Measurements from ENCODE around the gene NBPF1.
"Not testable (repeated sequence)": the region's sequence is repeated elsewhere in the genome, so short reads cannot be mapped to it uniquely, and the experiment has no call there.

NBPF1 gene

DNA sequence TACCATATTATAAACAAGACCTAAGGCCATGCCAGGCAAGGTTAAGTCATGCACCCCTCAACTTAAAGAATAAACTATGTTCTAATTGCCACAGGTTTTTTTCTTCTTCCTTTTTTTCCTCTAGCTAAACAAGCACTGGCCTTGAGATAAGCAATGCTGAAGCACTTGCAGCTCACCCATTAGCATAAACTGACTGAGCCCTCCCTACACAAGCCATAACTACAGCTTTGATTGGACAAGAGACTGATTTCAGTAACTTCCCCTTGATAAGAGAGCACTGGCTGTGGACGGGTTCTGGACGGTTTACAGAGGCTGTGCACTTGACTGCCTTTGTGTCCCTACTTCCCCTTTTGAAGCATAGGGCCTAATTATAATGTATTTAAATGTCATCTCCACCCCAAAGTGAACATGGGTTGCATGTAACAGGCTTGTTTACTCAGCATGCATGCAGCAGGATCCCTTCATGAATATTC, 72.9 kb downstream of the NBPF1 start:
- not testable (repeated sequence) for H3K4me2 ChIP-seq (ENCODE audit: low read length); H3K9me3 ChIP-seq (replicated peaks; ENCODE audit: low read length); H3K27me3 ChIP-seq (ENCODE audit: control insufficient read depth, insufficient read depth, low read length); H3K9ac ChIP-seq (ENCODE audit: low read depth, low read length); H3K36me3 ChIP-seq (ENCODE audit: insufficient read depth, low read length); H3K4me1 ChIP-seq (ENCODE audit: control insufficient read depth, insufficient read depth, low read length); H3K4me3 ChIP-seq (ENCODE audit: low read length)

DNA sequence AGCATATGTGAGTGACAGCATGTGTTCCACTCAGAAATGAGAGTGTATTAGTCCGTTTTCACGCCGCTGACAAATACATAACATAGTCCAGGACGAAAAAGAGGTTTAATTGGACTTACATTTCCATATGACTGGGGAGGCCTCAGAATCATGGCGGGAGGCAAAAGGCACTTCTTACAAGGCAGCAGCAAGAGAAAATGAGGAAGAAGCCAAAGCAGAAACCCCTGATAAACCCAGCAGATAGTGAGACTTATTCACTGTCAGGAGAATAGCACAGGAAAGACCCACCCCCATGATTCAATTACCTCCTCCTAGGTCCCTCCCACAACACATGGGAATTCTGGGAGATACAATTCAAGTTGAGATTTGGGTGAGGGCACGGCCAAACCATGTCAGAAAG, 75.8 kb downstream of the NBPF1 start:
- H3K4me3 ChIP-seq (ENCODE audit: low read length); H3K4me1 ChIP-seq (ENCODE audit: control insufficient read depth, insufficient read depth, low read length); H3K4me2 ChIP-seq (ENCODE audit: low read length); H3K9me3 ChIP-seq (replicated peaks; ENCODE audit: low read length); H3K27me3 ChIP-seq (ENCODE audit: control insufficient read depth, insufficient read depth, low read length); H3K9ac ChIP-seq (ENCODE audit: low read depth, low read length); H3K36me3 ChIP-seq (ENCODE audit: insufficient read depth, low read length): not testable (repeated sequence)

DNA sequence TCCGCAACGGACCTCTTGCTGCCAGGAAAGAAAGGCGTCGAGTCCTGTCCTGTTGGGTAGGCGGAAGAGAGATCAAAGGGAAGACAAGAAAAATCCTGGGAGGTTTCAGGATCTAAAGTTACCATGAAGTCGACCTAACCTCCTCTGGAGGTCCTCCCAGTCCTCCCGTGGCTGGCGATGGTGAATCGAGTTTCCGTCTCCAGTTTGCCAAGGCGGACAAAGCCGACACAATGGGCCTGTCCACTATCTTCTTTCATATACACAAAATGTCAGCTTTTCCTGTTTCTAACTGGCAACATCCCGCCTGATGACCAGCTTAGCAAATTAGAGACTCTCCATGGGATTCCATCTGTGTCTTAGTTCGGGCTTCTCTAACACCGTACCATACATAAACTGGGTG, 76.6 kb downstream of the NBPF1 start:
- H3K9me3 ChIP-seq (replicated peaks; ENCODE audit: low read length); H3K36me3 ChIP-seq (ENCODE audit: insufficient read depth, low read length); H3K4me3 ChIP-seq (ENCODE audit: low read length); H3K4me2 ChIP-seq (ENCODE audit: low read length); H3K4me1 ChIP-seq (ENCODE audit: control insufficient read depth, insufficient read depth, low read length); H3K9ac ChIP-seq (ENCODE audit: low read depth, low read length): not testable (repeated sequence)
- H3K27me3 ChIP-seq (ENCODE audit: control insufficient read depth, insufficient read depth, low read length): peaks cover 12% of the 10 kb centered on the region

DNA sequence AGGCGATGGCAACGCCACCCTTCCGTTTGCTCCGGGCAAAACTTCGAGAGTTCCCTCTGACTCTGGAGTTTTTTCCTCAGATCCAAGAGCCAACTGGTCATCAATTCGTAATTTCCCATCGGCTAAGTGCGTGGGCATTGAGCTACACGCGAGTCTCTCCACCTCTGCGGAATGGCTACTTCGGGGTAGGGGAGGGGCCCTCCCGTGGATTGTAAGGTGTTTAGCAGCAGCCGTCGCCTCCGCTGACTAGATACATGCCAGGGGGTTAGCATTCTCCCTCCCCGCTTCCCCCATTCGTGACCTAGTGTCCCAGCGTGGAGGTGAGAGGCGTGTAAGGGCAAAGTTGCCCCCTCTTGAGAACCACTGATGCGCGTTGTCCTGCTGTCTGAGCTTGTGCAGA, 77.5 kb downstream of the NBPF1 start:
- not testable (repeated sequence) for H3K4me1 ChIP-seq (ENCODE audit: control insufficient read depth, insufficient read depth, low read length); H3K9me3 ChIP-seq (replicated peaks; ENCODE audit: low read length); H3K4me3 ChIP-seq (ENCODE audit: low read length); H3K4me2 ChIP-seq (ENCODE audit: low read length); H3K36me3 ChIP-seq (ENCODE audit: insufficient read depth, low read length); H3K9ac ChIP-seq (ENCODE audit: low read depth, low read length)
- H3K27me3 ChIP-seq (ENCODE audit: control insufficient read depth, insufficient read depth, low read length): peaks cover 13% of the 10 kb centered on the region

GRCh38 chr1:16535487-16535886, 77.9 kb downstream of the NBPF1 start:
- H3K9me3 ChIP-seq (replicated peaks; ENCODE audit: low read length); H3K4me3 ChIP-seq (ENCODE audit: low read length); H3K36me3 ChIP-seq (ENCODE audit: insufficient read depth, low read length); H3K9ac ChIP-seq (ENCODE audit: low read depth, low read length); H3K4me1 ChIP-seq (ENCODE audit: control insufficient read depth, insufficient read depth, low read length); H3K4me2 ChIP-seq (ENCODE audit: low read length): not testable (repeated sequence)
- peaks cover 13% of the 10 kb centered on the region for H3K27me3 ChIP-seq (ENCODE audit: control insufficient read depth, insufficient read depth, low read length)

GRCh38 chr1:16534829-16535456, 78.4 kb downstream of the NBPF1 start:
- Histone ChIP-seq H3K27me3 (ENCODE audit: control insufficient read depth, insufficient read depth, low read length) (peaks cover 11% of the 10 kb centered on the region), H3K4me2 (ENCODE audit: low read length) (peak overlapping the region; percentile 42)
- not testable (repeated sequence) for H3K36me3 ChIP-seq (ENCODE audit: insufficient read depth, low read length); H3K4me3 ChIP-seq (ENCODE audit: low read length); H3K9me3 ChIP-seq (replicated peaks; ENCODE audit: low read length); H3K9ac ChIP-seq (ENCODE audit: low read depth, low read length); H3K4me1 ChIP-seq (ENCODE audit: control insufficient read depth, insufficient read depth, low read length)

DNA sequence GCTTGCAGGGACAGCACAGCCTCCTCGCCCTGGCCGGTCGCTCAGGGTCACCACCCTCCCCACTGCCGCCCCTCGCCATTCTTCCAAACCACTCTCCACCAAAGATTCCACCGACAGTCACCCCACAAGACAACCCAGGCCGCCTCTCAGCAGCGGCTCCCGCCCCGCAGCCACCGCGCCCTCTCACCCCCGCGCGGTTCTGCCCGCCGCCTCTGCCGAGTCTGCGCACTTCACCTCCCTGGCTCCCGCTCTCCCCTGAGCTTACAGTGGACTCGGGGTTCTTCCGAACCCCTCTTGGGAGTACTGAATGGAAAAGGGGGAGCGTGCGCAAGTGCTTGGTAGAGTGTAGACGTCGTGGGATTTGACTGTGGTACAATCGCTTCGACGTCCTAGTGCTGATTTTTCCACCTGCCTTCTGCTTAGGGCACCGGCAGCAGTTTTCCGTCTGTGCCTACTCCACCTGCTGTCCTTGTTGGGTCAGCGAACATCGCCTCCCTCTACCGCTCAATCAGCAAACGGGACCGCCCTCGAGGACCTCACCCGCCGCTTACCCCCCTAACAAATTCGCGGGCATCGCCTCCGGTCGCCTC, 79.0 kb downstream of the NBPF1 start:
- peaks cover 11% of the 10 kb centered on the region for H3K27me3 ChIP-seq (ENCODE audit: control insufficient read depth, insufficient read depth, low read length)
- not testable (repeated sequence) for H3K9ac ChIP-seq (ENCODE audit: low read depth, low read length); H3K4me1 ChIP-seq (ENCODE audit: control insufficient read depth, insufficient read depth, low read length); H3K36me3 ChIP-seq (ENCODE audit: insufficient read depth, low read length); H3K4me3 ChIP-seq (ENCODE audit: low read length); H3K9me3 ChIP-seq (replicated peaks; ENCODE audit: low read length); H3K4me2 ChIP-seq (ENCODE audit: low read length)

DNA sequence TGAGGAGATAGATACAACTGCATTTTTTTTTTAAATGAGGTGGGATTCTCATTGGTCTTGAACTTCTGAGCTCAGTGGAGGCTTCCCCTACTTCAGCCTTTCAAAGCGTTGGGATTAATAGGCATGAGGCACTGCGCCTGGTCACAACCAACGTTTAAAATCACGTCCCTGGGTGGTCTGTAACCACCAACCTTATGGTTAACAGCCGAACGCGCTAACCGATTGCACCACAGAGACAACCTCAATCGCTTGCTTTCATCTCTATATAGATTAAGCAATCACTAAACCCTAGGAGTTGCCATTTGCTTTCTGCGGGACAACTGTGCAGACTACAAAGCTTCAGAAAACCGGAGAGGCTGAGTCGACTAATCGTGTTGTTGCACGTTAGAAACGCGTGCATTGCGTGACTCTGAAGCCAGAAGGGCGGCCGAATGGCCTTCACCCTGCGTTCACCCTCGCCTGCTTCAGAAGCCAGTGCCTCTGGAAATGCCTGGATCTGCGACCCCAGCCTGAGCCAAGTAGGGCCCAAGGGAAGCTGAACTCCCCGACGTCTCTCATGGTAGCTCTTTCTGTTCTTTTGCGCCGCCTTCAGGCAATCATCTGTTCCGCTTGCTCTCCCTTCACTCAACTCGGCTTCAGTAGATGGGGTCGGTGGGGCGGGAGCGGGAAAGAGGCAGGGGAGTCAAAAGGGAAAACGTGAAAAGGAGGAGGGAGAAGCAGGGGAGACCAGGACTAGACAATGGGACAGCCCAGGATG, 81.0 kb downstream of the NBPF1 start:
- H3K4me1 ChIP-seq (ENCODE audit: control insufficient read depth, insufficient read depth, low read length); H3K4me3 ChIP-seq (ENCODE audit: low read length); H3K36me3 ChIP-seq (ENCODE audit: insufficient read depth, low read length); H3K9me3 ChIP-seq (replicated peaks; ENCODE audit: low read length); H3K4me2 ChIP-seq (ENCODE audit: low read length); H3K9ac ChIP-seq (ENCODE audit: low read depth, low read length): not testable (repeated sequence)
- H3K27me3 ChIP-seq (ENCODE audit: control insufficient read depth, insufficient read depth, low read length): peaks cover 11% of the 10 kb centered on the region

- not testable (repeated sequence) for H3K4me1 ChIP-seq (ENCODE audit: control insufficient read depth, insufficient read depth, low read length); H3K9ac ChIP-seq (ENCODE audit: low read depth, low read length); H3K36me3 ChIP-seq (ENCODE audit: insufficient read depth, low read length); H3K4me2 ChIP-seq (ENCODE audit: low read length); H3K9me3 ChIP-seq (replicated peaks; ENCODE audit: low read length); H3K4me3 ChIP-seq (ENCODE audit: low read length)
- peaks cover 12% of the 10 kb centered on the region for H3K27me3 ChIP-seq (ENCODE audit: control insufficient read depth, insufficient read depth, low read length)
These were observed 85.0 kb downstream of the NBPF1 start for GRCh38 chr1:16528338-16528737.

- H3K9ac ChIP-seq (ENCODE audit: low read depth, low read length); H3K4me1 ChIP-seq (ENCODE audit: control insufficient read depth, insufficient read depth, low read length); H3K36me3 ChIP-seq (ENCODE audit: insufficient read depth, low read length); H3K4me3 ChIP-seq (ENCODE audit: low read length); H3K4me2 ChIP-seq (ENCODE audit: low read length); H3K9me3 ChIP-seq (replicated peaks; ENCODE audit: low read length): not testable (repeated sequence)
- peaks cover 20% of the 10 kb centered on the region for H3K27me3 ChIP-seq (ENCODE audit: control insufficient read depth, insufficient read depth, low read length)
These were observed 87.6 kb downstream of the NBPF1 start for GRCh38 chr1:16525769-16526168.

DNA sequence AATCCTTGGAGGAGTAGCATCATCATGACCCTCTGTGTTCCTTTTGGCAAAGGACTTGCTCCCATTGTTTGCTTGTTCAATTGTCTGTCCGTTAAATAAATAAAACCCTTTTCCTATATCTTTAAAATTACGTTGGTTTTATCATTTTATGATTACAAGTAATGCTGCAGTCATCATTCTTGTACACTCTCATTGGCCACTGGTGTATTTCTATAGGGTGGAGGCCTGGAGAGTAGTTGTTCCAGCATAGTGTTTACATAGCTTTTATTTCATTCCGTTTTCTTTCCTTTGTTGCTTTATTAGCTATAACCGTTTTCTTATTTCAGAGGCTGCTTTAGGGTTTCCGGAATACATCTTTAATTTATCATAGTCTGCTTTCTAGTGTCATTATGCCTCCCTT, 91.7 kb downstream of the NBPF1 start:
- H3K4me2 ChIP-seq (ENCODE audit: low read length); H3K4me1 ChIP-seq (ENCODE audit: control insufficient read depth, insufficient read depth, low read length); H3K4me3 ChIP-seq (ENCODE audit: low read length); H3K36me3 ChIP-seq (ENCODE audit: insufficient read depth, low read length); H3K9ac ChIP-seq (ENCODE audit: low read depth, low read length); H3K9me3 ChIP-seq (replicated peaks; ENCODE audit: low read length): not testable (repeated sequence)
- H3K27me3 ChIP-seq (ENCODE audit: control insufficient read depth, insufficient read depth, low read length): peaks cover 38% of the 10 kb centered on the region

- H3K4me2 ChIP-seq (ENCODE audit: low read length): no peak overlapping the region
- H3K4me1 ChIP-seq (ENCODE audit: control insufficient read depth, insufficient read depth, low read length): no peaks in the 10 kb centered on the region
- no peaks in the 10 kb centered on the region for H3K9me3 ChIP-seq (replicated peaks; ENCODE audit: low read length)
- no peak overlapping the region for H3K9ac ChIP-seq (ENCODE audit: low read depth, low read length)
- H3K27me3 ChIP-seq (ENCODE audit: control insufficient read depth, insufficient read depth, low read length): peaks cover 38% of the 10 kb centered on the region
- no peak overlapping the region for H3K4me3 ChIP-seq (ENCODE audit: low read length)
- H3K36me3 ChIP-seq (ENCODE audit: insufficient read depth, low read length): no peaks in the 10 kb centered on the region
These were observed 92.1 kb downstream of the NBPF1 start for GRCh38 chr1:16521288-16521583.
